Measurements from ENCODE around the gene MTA1. TPM values are rescaled to one million over a fixed set of nuclear protein-coding genes. Genes with fewer than 3 reads are reported as not detected.

MTA1 gene
- total and polyA plus RNA-seq, 12 donors, result 11.8 to 270 (median 59.5) TPM

DNA sequence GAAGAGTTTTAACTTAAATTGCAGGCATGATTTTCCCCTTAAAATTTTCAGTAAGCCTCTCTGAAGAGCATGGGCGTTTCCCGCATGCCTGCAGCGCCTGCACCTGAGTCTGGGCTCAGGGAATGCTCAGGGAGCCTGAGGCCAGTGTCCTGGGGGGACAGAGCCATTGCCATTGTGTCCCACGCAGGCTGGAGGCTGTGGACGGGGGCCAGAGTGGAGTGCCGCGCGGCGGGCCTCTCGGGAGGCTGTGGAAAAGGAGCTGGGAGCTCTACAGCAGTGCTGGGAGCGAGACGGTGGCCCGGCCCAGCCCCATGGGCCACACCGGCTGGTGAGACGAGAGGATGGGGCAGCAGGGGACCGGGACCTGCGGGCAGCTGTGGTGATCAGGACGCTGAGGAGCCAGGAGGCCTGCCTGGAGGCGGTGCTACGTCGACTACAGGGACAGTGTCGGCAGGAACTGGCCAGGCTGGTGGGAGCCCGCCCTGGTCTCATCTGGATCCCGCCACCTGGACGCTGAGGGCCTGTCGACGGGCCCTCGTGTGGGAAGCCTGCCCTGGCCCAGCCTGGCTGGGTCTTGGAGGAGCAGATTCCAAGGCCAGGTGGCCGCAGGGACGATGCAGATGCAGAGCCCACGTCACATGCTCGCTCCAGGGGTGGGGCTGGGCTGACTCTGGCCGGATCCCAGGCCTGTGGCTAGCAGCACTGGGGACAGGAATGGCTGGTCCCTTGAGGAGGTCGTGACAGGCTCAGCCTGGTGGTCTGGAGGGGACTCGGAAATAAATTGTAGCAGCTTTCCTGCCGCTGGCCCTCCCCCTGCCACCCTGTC lies 79.0 kb downstream of the MTA1 start:
- Histone ChIP-seq H3K4me3 (no peak overlapping the region), H3K9me3 (replicated peaks in 1 of 3) (no peaks in the 10 kb centered on the region), H3K27ac (no peak overlapping the region), H3K36me3 (replicated peaks in 1 of 2) (no peaks in the 10 kb centered on the region), H3K4me1 (replicated peaks in 1 of 2) (no peaks in the 10 kb centered on the region), H3K27me3 (peaks cover 6% of the 10 kb centered on the region)
- no peak for DNase-seq
- WGBS, 4 donors, result 82 to 88% (median 85%) methylated on average over 27 to 36 of the region's 36 CpGs
- TF ChIP-seq POLR2A (IDR thresholded peaks at IDR 0.05) (no peak), CTCF (IDR thresholded peaks at IDR 0.05) (no peak)
- intact Hi-C loops (cut with DNase I), result no loop called here

GRCh38 chr14:105499256-105500035 lies 79.8 kb downstream of the MTA1 start:
- intact Hi-C loops (cut with DNase I), result no loop called here
- no peak for TF ChIP-seq CTCF (IDR thresholded peaks at IDR 0.05)
- no peaks in the 10 kb centered on the region for H3K36me3 ChIP-seq (replicated peaks in 1 of 2)
- DNase-seq, result no peak
- no peak overlapping the region for H3K4me3 ChIP-seq
- H3K27me3 ChIP-seq, result peaks cover 6% of the 10 kb centered on the region
- H3K9me3 ChIP-seq (replicated peaks in 1 of 3), result no peaks in the 10 kb centered on the region
- H3K27ac ChIP-seq, result no peak overlapping the region
- no peaks in the 10 kb centered on the region for H3K4me1 ChIP-seq (replicated peaks in 1 of 2)
- 63 to 78% (median 69%) methylated on average over 7 to 27 of the region's 27 CpGs for WGBS, 4 donors

GRCh38 chr14:105500036-105500725 lies 80.6 kb downstream of the MTA1 start:
- no peak overlapping the region for H3K4me3 ChIP-seq
- intact Hi-C loops (cut with DNase I), result no loop called here
- WGBS, 4 donors, result 73 to 83% (median 83%) methylated on average over 9 to 21 of the region's 21 CpGs
- no peak for TF ChIP-seq POLR2A (IDR thresholded peaks at IDR 0.05)
- no peak for TF ChIP-seq CTCF (IDR thresholded peaks at IDR 0.05)
- peaks cover 6% of the 10 kb centered on the region for H3K27me3 ChIP-seq
- DNase-seq, result no peak
- no peaks in the 10 kb centered on the region for H3K36me3 ChIP-seq (replicated peaks in 1 of 2)
- H3K9me3 ChIP-seq (replicated peaks in 1 of 3), result no peaks in the 10 kb centered on the region
- H3K4me1 ChIP-seq (replicated peaks in 1 of 2), result no peaks in the 10 kb centered on the region
- H3K27ac ChIP-seq, result no peak overlapping the region

GRCh38 chr14:105500726-105501101 lies 81.1 kb downstream of the MTA1 start:
- TF ChIP-seq POLR2A (IDR thresholded peaks at IDR 0.05) (no peak), CTCF (IDR thresholded peaks at IDR 0.05) (no peak)
- Histone ChIP-seq H3K27ac (no peak overlapping the region), H3K4me3 (no peak overlapping the region), H3K36me3 (replicated peaks in 1 of 2) (no peaks in the 10 kb centered on the region), H3K4me1 (replicated peaks in 1 of 2) (no peaks in the 10 kb centered on the region), H3K9me3 (replicated peaks in 1 of 3) (no peaks in the 10 kb centered on the region), H3K27me3 (peaks cover 6% of the 10 kb centered on the region)
- WGBS, 4 donors, result 62 to 73% (median 68%) methylated on average over 8 to 10 of the region's 10 CpGs
- intact Hi-C loops (cut with DNase I), result no loop called here
- DNase-seq, result no peak

Data from adrenal gland (tissue), 12 donors.